ENCODE measurements around the gene CLIP1.

DNA sequence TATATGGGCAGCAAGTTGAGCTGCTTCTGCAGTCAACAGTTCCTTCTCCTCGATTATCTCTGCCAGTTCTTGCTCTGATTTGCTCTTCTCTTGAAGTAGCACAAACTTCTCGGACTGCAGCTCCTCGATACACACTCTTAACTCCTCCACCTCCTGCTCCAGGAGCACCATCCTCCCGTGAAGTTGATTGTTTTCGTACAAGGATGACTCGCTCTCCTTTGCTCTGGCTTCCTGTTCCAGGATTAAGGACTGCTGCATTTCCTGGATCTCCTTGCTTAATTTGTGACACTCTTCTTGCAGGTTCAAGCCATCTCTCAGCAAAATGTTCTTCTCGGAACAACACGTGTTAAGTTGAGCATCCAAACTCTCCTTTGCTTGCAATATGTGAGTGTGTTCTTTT is 100.0 kb downstream of the CLIP1 start:
- no peak for TF ChIP-seq CTCF (IDR thresholded peaks at IDR 0.05)
- no peak for TF ChIP-seq POLR2A (IDR thresholded peaks at IDR 0.05)

All from Peyer's patch (tissue), 4 donors.